Measurements from ENCODE around the gene ELSPBP1. TPM values are rescaled to one million over a fixed set of nuclear protein-coding genes. Genes with fewer than 3 reads are reported as not detected.

ELSPBP1 gene
- polyA plus RNA-seq, 1 of the 3 experiments (the other 2 are of a cell fraction) = not detected

GRCh38 chr19:48060381-48060780 lies 65.9 kb downstream of the ELSPBP1 start (continued):
- TF ChIP-seq, protein P1, sequence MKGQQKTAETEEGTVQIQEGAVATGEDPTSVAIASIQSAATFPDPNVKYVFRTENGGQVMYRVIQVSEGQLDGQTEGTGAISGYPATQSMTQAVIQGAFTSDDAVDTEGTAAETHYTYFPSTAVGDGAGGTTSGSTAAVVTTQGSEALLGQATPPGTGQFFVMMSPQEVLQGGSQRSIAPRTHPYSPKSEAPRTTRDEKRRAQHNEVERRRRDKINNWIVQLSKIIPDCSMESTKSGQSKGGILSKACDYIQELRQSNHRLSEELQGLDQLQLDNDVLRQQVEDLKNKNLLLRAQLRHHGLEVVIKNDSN (IDR thresholded peaks at IDR 0.05; ENCODE audit: borderline replicate concordance, low read depth) = no peak
- no peak for TF ChIP-seq RAD21 (IDR thresholded peaks at IDR 0.05; ENCODE audit: low read length)
- no peak for TF ChIP-seq EZH2phosphoT487 (IDR thresholded peaks at IDR 0.05; ENCODE audit: borderline replicate concordance, low read depth)
- no peak for TF ChIP-seq JUND (IDR thresholded peaks at IDR 0.05)
- TF ChIP-seq EP300 (IDR thresholded peaks at IDR 0.05; ENCODE audit: borderline replicate concordance in 1 of 2, low read depth in 1 of 2, low read length in 1 of 2) = no peak

- peaks cover 33% of the 10 kb centered on the region for H3K27me3 ChIP-seq (ENCODE audit: insufficient read depth)
- H3K79me2 ChIP-seq (ENCODE audit: insufficient read depth) = no peaks in the 10 kb centered on the region
- DNase-seq = no peak
- no peak overlapping the region for H3K27ac ChIP-seq (ENCODE audit: low read depth in 2 of 2, low read length in 1 of 2)
- H3K4me3 ChIP-seq (ENCODE audit: low read depth in 2 of 2, low read length in 1 of 2) = no peak overlapping the region
- no peaks in the 10 kb centered on the region for H4K20me1 ChIP-seq (ENCODE audit: insufficient read depth)
- H3F3A ChIP-seq (replicated peaks; ENCODE audit: insufficient read depth) = no peaks in the 10 kb centered on the region
- ChIA-PET POLR2A (no interaction called here), CTCF (interaction anchor here (1.2 kb wide), 1 partner anchor 45 kb away, joined by 3 read pairs; no protein-coding TSS in a partner anchor)
- no peak overlapping the region for H3K9ac ChIP-seq
- H3K9me2 ChIP-seq = no peaks in the 10 kb centered on the region
- H3K36me3 ChIP-seq (replicated peaks in 1 of 2; ENCODE audit: control insufficient read depth in 1 of 2, insufficient read depth in 2 of 2, low read length in 1 of 2) = no peaks in the 10 kb centered on the region
- H2AFZ ChIP-seq (ENCODE audit: low read depth) = no peak overlapping the region
- 46% methylated on average over 29 of the region's 37 CpGs for WGBS (ENCODE audit: low lambda C conversion rate)
- H3K4me2 ChIP-seq = no peak overlapping the region
- H3K4me1 ChIP-seq (ENCODE audit: control insufficient read depth in 1 of 2, insufficient read depth in 2 of 2, low read depth in 1 of 2, low read length in 1 of 2) = no peaks in the 10 kb centered on the region
- TF ChIP-seq NFIC (IDR thresholded peaks at IDR 0.05; ENCODE audit: borderline replicate concordance) = no peak
- no peak for TF ChIP-seq POLR2AphosphoS5 (IDR thresholded peaks at IDR 0.05; ENCODE audit: low read depth, low read length)
- H3K9me3 ChIP-seq = no peaks in the 10 kb centered on the region
These were observed 67.2 kb downstream of the ELSPBP1 start for GRCh38 chr19:48061401-48062344.

DNA sequence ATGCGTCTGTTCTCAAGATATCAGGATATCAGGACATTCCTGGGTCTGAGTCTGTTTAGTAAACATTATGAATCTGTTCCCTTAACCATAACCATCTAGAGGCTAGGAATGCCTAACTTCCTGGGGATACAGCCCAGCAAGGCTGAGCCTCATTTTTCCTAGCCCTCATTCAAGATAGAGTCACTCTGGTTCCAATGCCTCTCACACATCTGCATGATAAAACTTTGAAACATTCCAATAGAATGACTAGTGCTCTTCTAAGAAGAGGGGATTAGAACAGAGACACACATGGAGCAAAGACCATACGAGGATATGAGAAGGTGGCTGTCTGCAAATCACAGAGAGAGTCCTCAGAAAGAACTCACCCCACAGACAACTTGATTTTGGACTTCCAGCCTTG lies 70.1 kb downstream of the ELSPBP1 start:
- H3K4me1 ChIP-seq (ENCODE audit: control insufficient read depth in 1 of 2, insufficient read depth in 2 of 2, low read depth in 1 of 2, low read length in 1 of 2) = no peaks in the 10 kb centered on the region
- H3K9ac ChIP-seq = no peak overlapping the region
- H3K9me2 ChIP-seq = no peaks in the 10 kb centered on the region
- H3F3A ChIP-seq (replicated peaks; ENCODE audit: insufficient read depth) = no peaks in the 10 kb centered on the region
- no peak overlapping the region for H2AFZ ChIP-seq (ENCODE audit: low read depth)
- H4K20me1 ChIP-seq (ENCODE audit: insufficient read depth) = no peaks in the 10 kb centered on the region
- ChIA-PET CTCF (no interaction called here), POLR2A (no interaction called here)
- no peaks in the 10 kb centered on the region for H3K36me3 ChIP-seq (replicated peaks in 1 of 2; ENCODE audit: control insufficient read depth in 1 of 2, insufficient read depth in 2 of 2, low read length in 1 of 2)
- no peak overlapping the region for H3K4me2 ChIP-seq
- H3K9me3 ChIP-seq = no peaks in the 10 kb centered on the region
- DNase-seq = no peak
- H3K27me3 ChIP-seq (ENCODE audit: insufficient read depth) = peaks cover 19% of the 10 kb centered on the region
- H3K27ac ChIP-seq (ENCODE audit: low read depth in 2 of 2, low read length in 1 of 2) = no peak overlapping the region
- no peak overlapping the region for H3K4me3 ChIP-seq (ENCODE audit: low read depth in 2 of 2, low read length in 1 of 2)
- H3K79me2 ChIP-seq (ENCODE audit: insufficient read depth) = no peaks in the 10 kb centered on the region
- 50% methylated on average over 2 of the region's 2 CpGs for WGBS (ENCODE audit: low lambda C conversion rate)
- TF ChIP-seq NFIC (IDR thresholded peaks at IDR 0.05; ENCODE audit: borderline replicate concordance) (no peak), YY1 (IDR thresholded peaks at IDR 0.05; ENCODE audit: low read depth) (no peak), SMC3 (IDR thresholded peaks at IDR 0.05; ENCODE audit: low read depth, low read length) (no peak), REST (IDR thresholded peaks at IDR 0.05; ENCODE audit: low read depth, low read length) (no peak), RFX5 (IDR thresholded peaks at IDR 0.05; ENCODE audit: low read length) (no peak), FOXM1 (IDR thresholded peaks at IDR 0.05; ENCODE audit: low read depth) (no peak), POLR2AphosphoS5 (IDR thresholded peaks at IDR 0.05; ENCODE audit: low read depth, low read length) (no peak), NRF1 (IDR thresholded peaks at IDR 0.05; ENCODE audit: low read depth, low read length) (no peak), RXRA (IDR thresholded peaks at IDR 0.05; ENCODE audit: borderline replicate concordance, low read depth) (no peak), EZH2phosphoT487 (IDR thresholded peaks at IDR 0.05; ENCODE audit: borderline replicate concordance, low read depth) (no peak), TAF1 (IDR thresholded peaks at IDR 0.05; ENCODE audit: borderline replicate concordance, low read depth, low read length) (no peak), GATA2 (CRISPR knock-in tag; IDR thresholded peaks at IDR 0.05) (no peak), USF2 (IDR thresholded peaks at IDR 0.05; ENCODE audit: borderline replicate concordance, low read depth, low read length) (no peak), MXI1 (IDR thresholded peaks at IDR 0.05; ENCODE audit: low read depth, low read length) (no peak), JUND (IDR thresholded peaks at IDR 0.05) (no peak), SIN3A (IDR thresholded peaks at IDR 0.05; ENCODE audit: borderline replicate concordance, low read depth, low read length) (no peak), FOSL2 (IDR thresholded peaks at IDR 0.05; ENCODE audit: borderline replicate concordance, low read depth) (no peak)
